GM19372 (cell line): Measurements from ENCODE around the gene SRCAP.
"Not testable (repeated sequence)": the region's sequence is repeated elsewhere in the genome, so short reads cannot be mapped to it uniquely, and the experiment has no call there.

Experiments
- ATAC-seq: cut with Tn5 transposase; IDR thresholded peaks from one replicate; pipeline ENCODE4 v1.9.1; 2021; ENCODE audit warnings: mild to moderate bottlenecking, low read depth, moderate library complexity; ENCODE audit not compliant: unreplicated experiment

SRCAP gene

GRCh38 chr16:30697264-30698138, 1.5 kb upstream of the SRCAP start:
- ATAC-seq: peak; percentile 83

GRCh38 chr16:30698139-30698815, 694 bp upstream of the SRCAP start:
- peak; percentile 66 for ATAC-seq

GRCh38 chr16:30699615-30700099, 686 bp downstream of the SRCAP start:
- no peak for ATAC-seq

GRCh38 chr16:30700491-30700890, 1.5 kb downstream of the SRCAP start:
- ATAC-seq: no peak

GRCh38 chr16:30700971-30701370, 2.0 kb downstream of the SRCAP start:
- ATAC-seq: no peak

GRCh38 chr16:30703071-30703470, 4.1 kb downstream of the SRCAP start:
- not testable (repeated sequence) for ATAC-seq

GRCh38 chr16:30703971-30704370, 5.0 kb downstream of the SRCAP start:
- no peak for ATAC-seq

GRCh38 chr16:30706046-30706445, 7.1 kb downstream of the SRCAP start:
- no peak for ATAC-seq

GRCh38 chr16:30710971-30711370, 12.0 kb downstream of the SRCAP start:
- no peak for ATAC-seq

- ATAC-seq: no peak
These were observed 12.7 kb downstream of the SRCAP start for GRCh38 chr16:30711712-30712111.

- ATAC-seq: no peak
These were observed 16.9 kb downstream of the SRCAP start for GRCh38 chr16:30715750-30716445.

GRCh38 chr16:30720086-30720485, 21.1 kb downstream of the SRCAP start:
- no peak for ATAC-seq

GRCh38 chr16:30720694-30721093, 21.7 kb downstream of the SRCAP start:
- no peak for ATAC-seq

GRCh38 chr16:30721167-30721566, 22.2 kb downstream of the SRCAP start:
- ATAC-seq: no peak

GRCh38 chr16:30721606-30722005, 22.6 kb downstream of the SRCAP start:
- ATAC-seq: no peak

GRCh38 chr16:30722443-30722842, 23.5 kb downstream of the SRCAP start:
- ATAC-seq: no peak

- no peak for ATAC-seq
These were observed 23.9 kb downstream of the SRCAP start for GRCh38 chr16:30722916-30723315.

GRCh38 chr16:30723725-30724355, 24.9 kb downstream of the SRCAP start:
- no peak for ATAC-seq

GRCh38 chr16:30724641-30725417, 25.9 kb downstream of the SRCAP start:
- no peak for ATAC-seq

GRCh38 chr16:30725418-30725792, 26.4 kb downstream of the SRCAP start:
- ATAC-seq: no peak
